K562 (cell line): ENCODE measurements around the gene GPR32. TPM values are rescaled to one million over a fixed set of nuclear protein-coding genes. Genes with fewer than 3 reads are reported as not detected.

Experiments used
- ATF1 ChIP-seq, 2 experiments: fragments of 450-650 bp in 1 of 2; IDR thresholded peaks; 2 replicates each; pipeline ENCODE4 v1.6.1; 2016; ENCODE audit warnings: missing compliant biosample characterization in 1 of 2, missing genetic modification characterization in 1 of 2
- CHD1 ChIP-seq: fragments of 200-600 bp; sonication (generic); IDR thresholded peaks from one replicate; pipeline ENCODE4 v1.6.1; 2012; ENCODE audit warnings: mild to moderate bottlenecking, moderate library complexity, low read length, inconsistent platforms
- ELF4 ChIP-seq: fragments of 450-650 bp; formaldehyde crosslinking; IDR thresholded peaks from 2 replicates; pipeline ENCODE4 v1.4.0; 2022; ENCODE audit warnings: missing genetic modification characterization
- REST ChIP-seq, 2 experiments: fragments of 450-650 bp; formaldehyde crosslinking in 1 of 2; IDR thresholded peaks; 2 replicates each; pipeline versions ENCODE4 v1.4.0 to v1.6.1; 2014 to 2020; ENCODE audit warnings: mild to moderate bottlenecking in 2 of 2, borderline replicate concordance in 1 of 2, low read depth in 1 of 2
- polyA plus RNA-seq, 8 experiments: library from polyadenylated mRNA; depleted of rRNA in 4 of 8; stranded (reverse) in 5 of 8; unstranded in 3 of 8; fragments of >200 nt; fragmentation: Nextera tagmentation in 2 of 8; fragmentation: Illumina TruSeq in 1 of 8; extraction: Ambion mirVana in 2 of 8; extraction: Trizol in 1 of 8; gene quantifications; 2 replicates each; pipeline versions ENCODE4 v1.2.1 to v1.2.3, GENCODE V29; 2011 to 2014; ENCODE audit warnings: inconsistent platforms in 1 of 8, missing spikeins in 1 of 8
- total RNA-seq, 7 experiments: library from RNA; depleted of rRNA in 6 of 7; stranded (reverse); fragments of >200 nt in 6 of 7; fragmentation: Illumina TruSeq in 2 of 7; extraction: Trizol in 2 of 7; gene quantifications; 2 replicates each; pipeline versions ENCODE4 v1.2.1 to v1.2.3, GENCODE V29; 2011 to 2021; ENCODE audit warnings: low replicate concordance in 1 of 7

Gene GPR32
- total and polyA plus RNA-seq, 9 of the 15 experiments (the other 6 are each of a cell fraction or from before 2014, with no cell fraction given), result not detected

GRCh38 chr19:50817941-50818858 is 47.9 kb downstream of the GPR32 start (continued):
- TF ChIP-seq REST (IDR thresholded peaks at IDR 0.05; ENCODE audit: borderline replicate concordance) (no peak), REST (CRISPR knock-in tag; IDR thresholded peaks at IDR 0.05; ENCODE audit: low read depth) (peak; percentile 79; the same call in 1 of the 2 replicates), ATF1 (CRISPR knock-in tag; IDR thresholded peaks at IDR 0.05) (no peak), ATF1 (tag; IDR thresholded peaks at IDR 0.05) (0 out of 2 replicates have a peak, but pooled peaks have one; percentile 17), CHD1 (peak; percentile 84), ELF4 (CRISPR knock-in tag) (0 out of 2 replicates have a peak, but pooled peaks have one; percentile 68)
